ENCODE results near the gene RXRG.

GRCh38 chr1:165442653-165443052, 2.3 kb downstream of the RXRG start:
- no peak for TF ChIP-seq CTCF (IDR thresholded peaks at IDR 0.05)
- no peak for TF ChIP-seq POLR2A (IDR thresholded peaks at IDR 0.05)

Data from thyroid gland (tissue), 4 donors.